HepG2 (cell line): ENCODE measurements around the gene APOC1. TPM values are rescaled to one million over a fixed set of nuclear protein-coding genes. Genes with fewer than 3 reads are reported as not detected.

Experiments used
- ARNTL ChIP-seq: sonication (generic); formaldehyde crosslinking; IDR thresholded peaks from 2 replicates; pipeline ENCODE4 v1.4.0; 2020; ENCODE audit warnings: mild to moderate bottlenecking, missing genetic modification reagents
- FOXK2 ChIP-seq: fragments of 450-650 bp; IDR thresholded peaks from 2 replicates; pipeline ENCODE4 v1.6.1; 2016
- GATAD1 ChIP-seq: IDR thresholded peaks from 2 replicates; pipeline ENCODE4 v1.6.1; 2016; ENCODE audit warnings: missing genetic modification reagents, missing compliant biosample characterization
- GZF1 ChIP-seq: sonication (generic); formaldehyde crosslinking; IDR thresholded peaks from 2 replicates; pipeline ENCODE4 v1.5.1; 2020; ENCODE audit warnings: mild to moderate bottlenecking, missing genetic modification reagents
- HMG20A ChIP-seq: IDR thresholded peaks from 2 replicates; pipeline ENCODE4 v1.6.1; 2016; ENCODE audit warnings: borderline replicate concordance
- MIER3 ChIP-seq: IDR thresholded peaks from 2 replicates; pipeline ENCODE4 v1.6.1; 2016; ENCODE audit warnings: missing compliant biosample characterization, borderline replicate concordance
- MTA1 ChIP-seq: sonication (generic); formaldehyde crosslinking; IDR thresholded peaks from 2 replicates; pipeline ENCODE4 v1.4.0; 2020; ENCODE audit warnings: missing genetic modification reagents, mild to moderate bottlenecking, borderline replicate concordance
- NR2F6 ChIP-seq, 2 experiments: IDR thresholded peaks; 2 replicates each; pipeline ENCODE4 v1.6.1; 2016; ENCODE audit warnings: antibody characterized with exemption in 1 of 2, mild to moderate bottlenecking in 1 of 2
- PAWR ChIP-seq: sonication (generic); formaldehyde crosslinking; IDR thresholded peaks from 2 replicates; pipeline ENCODE4 v1.4.0; 2020; ENCODE audit warnings: missing genetic modification reagents, mild to moderate bottlenecking, borderline replicate concordance
- RXRA ChIP-seq: sonication (generic); formaldehyde crosslinking; IDR thresholded peaks from 2 replicates; pipeline ENCODE4 v1.5.1; 2020; ENCODE audit warnings: missing genetic modification reagents
- SAP130 ChIP-seq: IDR thresholded peaks from 2 replicates; pipeline ENCODE4 v1.6.1; 2016; ENCODE audit warnings: low read depth
- SCMH1 ChIP-seq: sonication (generic); formaldehyde crosslinking; IDR thresholded peaks from 2 replicates; pipeline ENCODE4 v1.9.0; 2021; ENCODE audit warnings: missing genetic modification reagents, mild to moderate bottlenecking, borderline replicate concordance
- SRF ChIP-seq: IDR thresholded peaks from 2 replicates; pipeline ENCODE4 v1.6.1; 2011; ENCODE audit warnings: mild to moderate bottlenecking, low read depth, low read length, moderate library complexity
- STAG1 ChIP-seq: sonication (generic); formaldehyde crosslinking; IDR thresholded peaks from 2 replicates; pipeline ENCODE4 v1.4.0; 2020; ENCODE audit warnings: missing genetic modification reagents
- ZNF207 ChIP-seq: fragments of 450-650 bp; IDR thresholded peaks from 2 replicates; pipeline ENCODE4 v1.6.1; 2016; ENCODE audit warnings: antibody characterized with exemption, borderline replicate concordance
- ZNF256 ChIP-seq: sonication (generic); formaldehyde crosslinking; conservative IDR thresholded peaks from 2 replicates; pipeline ENCODE4 v1.4.0; 2020; ENCODE audit warnings: missing genetic modification reagents
- ZNF264 ChIP-seq: sonication (generic); formaldehyde crosslinking; IDR thresholded peaks from 2 replicates; pipeline ENCODE4 v1.4.0; 2020; ENCODE audit warnings: missing genetic modification reagents
- ZNF333 ChIP-seq: sonication (generic); formaldehyde crosslinking; IDR thresholded peaks from 2 replicates; pipeline ENCODE4 v1.4.0; 2020; ENCODE audit warnings: mild to moderate bottlenecking, missing genetic modification reagents, borderline replicate concordance
- ZNF430 ChIP-seq: sonication (generic); formaldehyde crosslinking; IDR thresholded peaks from 2 replicates; pipeline ENCODE4 v1.9.0; 2021; ENCODE audit warnings: mild to moderate bottlenecking, missing genetic modification reagents
- ZNF720 ChIP-seq: sonication (generic); formaldehyde crosslinking; IDR thresholded peaks from 2 replicates; pipeline ENCODE4 v1.4.0; 2020; ENCODE audit warnings: missing genetic modification reagents
- ZNF776 ChIP-seq: sonication (generic); formaldehyde crosslinking; IDR thresholded peaks from 2 replicates; pipeline ENCODE4 v1.4.0; 2020; ENCODE audit warnings: mild to moderate bottlenecking, missing genetic modification reagents
- ZNF792 ChIP-seq: IDR thresholded peaks from 2 replicates; pipeline ENCODE4 v1.6.1; 2016
- ZNF841 ChIP-seq: sonication (generic); formaldehyde crosslinking; IDR thresholded peaks from 2 replicates; pipeline ENCODE4 v1.8.1; 2023; ENCODE audit warnings: missing genetic modification reagents, borderline replicate concordance
- ZSCAN20 ChIP-seq: sonication (generic); formaldehyde crosslinking; IDR thresholded peaks from 2 replicates; pipeline ENCODE4 v1.4.0; 2020; ENCODE audit warnings: missing genetic modification reagents, mild to moderate bottlenecking, borderline replicate concordance
- polyA plus RNA-seq, 8 experiments: library from polyadenylated mRNA; depleted of rRNA in 3 of 8; stranded (reverse) in 7 of 8; unstranded in 1 of 8; fragments of >200 nt; fragmentation: Illumina TruSeq in 4 of 8; extraction: Trizol in 4 of 8; gene quantifications; 2 replicates each; pipeline versions ENCODE4 v1.2.1 to v1.2.3, GENCODE V29; 2011 to 2016; ENCODE audit warnings: low read depth in 4 of 8, missing spikeins in 1 of 8, mixed read lengths in 1 of 8; ENCODE audit not compliant: insufficient read depth in 1 of 8
- total RNA-seq, 5 experiments: library from RNA; depleted of rRNA; stranded (reverse); fragments of >200 nt; fragmentation: Illumina TruSeq; extraction: Trizol; gene quantifications; 2 replicates each; pipeline ENCODE4 v1.2.3, GENCODE V29; 2016; ENCODE audit warnings: low read depth in 1 of 5
- TF ChIP-seq, protein P1 (sequence below): sonication (generic); formaldehyde crosslinking; IDR thresholded peaks from 2 replicates; pipeline ENCODE4 v1.4.0; 2020; ENCODE audit warnings: mild to moderate bottlenecking, missing genetic modification reagents
- TF ChIP-seq, protein P2 (sequence below), 2 experiments: IDR thresholded peaks; 2 replicates each; pipeline ENCODE4 v1.6.1; 2011 to 2012; ENCODE audit warnings: low read length in 2 of 2, borderline replicate concordance in 1 of 2, low read depth in 1 of 2, mild to moderate bottlenecking in 1 of 2, moderate library complexity in 1 of 2
- TF ChIP-seq, protein P3 (sequence below): sonication (generic); formaldehyde crosslinking; IDR thresholded peaks from 2 replicates; pipeline ENCODE4 v1.5.0; 2020; ENCODE audit warnings: missing genetic modification reagents
- TF ChIP-seq, protein P4 (sequence below): sonication (generic); formaldehyde crosslinking; IDR thresholded peaks from 2 replicates; pipeline ENCODE4 v1.9.0; 2021; ENCODE audit warnings: missing genetic modification reagents, borderline replicate concordance

APOC1 gene
- total and polyA plus RNA-seq, 2 of the 13 experiments (the other 11 are each of a cell fraction or from before 2014, with no cell fraction given), result 600 to 1,235 TPM

DNA sequence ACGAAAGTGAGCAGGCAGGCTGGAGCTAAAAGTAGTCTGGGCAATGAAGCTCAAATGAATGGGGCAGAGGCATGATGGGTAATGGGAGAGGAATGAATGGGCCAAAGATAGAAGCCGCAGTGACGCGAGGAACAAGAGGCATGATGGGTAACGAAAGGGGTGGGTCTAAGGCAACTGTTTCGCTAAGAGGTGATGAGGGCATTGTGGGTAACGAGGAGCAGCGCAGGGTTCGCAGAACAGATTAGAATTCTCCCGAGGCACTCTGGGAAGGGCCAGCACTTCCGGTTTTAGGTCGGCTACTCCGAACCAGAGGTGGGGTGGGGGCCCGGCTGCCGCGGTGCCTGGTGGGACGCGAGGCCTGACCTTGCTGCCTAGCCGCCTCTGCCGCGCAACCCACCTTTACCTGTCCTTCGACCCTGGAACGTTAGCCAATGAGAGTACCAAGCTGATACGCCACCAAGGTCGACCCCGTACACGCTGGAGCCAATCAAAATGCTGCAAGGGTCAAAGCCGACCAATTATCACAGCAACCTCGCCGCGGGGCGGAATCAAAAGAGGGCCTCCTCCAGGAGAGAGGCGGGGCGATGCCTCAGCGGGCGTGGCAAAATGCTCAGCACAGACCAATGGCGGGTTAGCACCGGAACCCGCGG, 23.9 kb upstream of the APOC1 start (continued):
- TF ChIP-seq SCMH1 (no peak), ZNF430 (no peak), ZNF333 (CRISPR knock-in tag) (no peak), ARNTL (CRISPR knock-in tag) (peak; percentile 0; the same call in 1 of the 2 replicates), ZNF207 (no peak), STAG1 (CRISPR knock-in tag) (no peak), FOXK2 (peak; percentile 74), MTA1 (CRISPR knock-in tag) (no peak), ZNF256 (no peak), ZSCAN20 (CRISPR knock-in tag) (no peak), SRF (no peak), ZNF264 (CRISPR knock-in tag) (0 out of 2 replicates have a peak, but pooled peaks have one; percentile 15), SAP130 (peak; percentile 99), ZNF776 (no peak), GZF1 (no peak), RXRA (peak; percentile 49), ZNF792 (peak; percentile 62; the same call in 1 of the 2 replicates), NR2F6 (IDR thresholded peaks at IDR 0.05) (peak; percentile 98), NR2F6 (CRISPR knock-in tag; IDR thresholded peaks at IDR 0.05) (peak; percentile 94), GATAD1 (CRISPR knock-in tag) (peak; percentile 92), PAWR (no peak), ZNF720 (CRISPR knock-in tag) (no peak), MIER3 (CRISPR knock-in tag) (peak; percentile 64; the same call in 1 of the 2 replicates), ZNF841 (CRISPR knock-in tag) (no peak), HMG20A (CRISPR knock-in tag) (0 out of 2 replicates have a peak, but pooled peaks have one; percentile 24)
- TF ChIP-seq, protein P1, sequence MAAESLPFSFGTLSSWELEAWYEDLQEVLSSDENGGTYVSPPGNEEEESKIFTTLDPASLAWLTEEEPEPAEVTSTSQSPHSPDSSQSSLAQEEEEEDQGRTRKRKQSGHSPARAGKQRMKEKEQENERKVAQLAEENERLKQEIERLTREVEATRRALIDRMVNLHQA, result no peak
- TF ChIP-seq, protein P2, sequence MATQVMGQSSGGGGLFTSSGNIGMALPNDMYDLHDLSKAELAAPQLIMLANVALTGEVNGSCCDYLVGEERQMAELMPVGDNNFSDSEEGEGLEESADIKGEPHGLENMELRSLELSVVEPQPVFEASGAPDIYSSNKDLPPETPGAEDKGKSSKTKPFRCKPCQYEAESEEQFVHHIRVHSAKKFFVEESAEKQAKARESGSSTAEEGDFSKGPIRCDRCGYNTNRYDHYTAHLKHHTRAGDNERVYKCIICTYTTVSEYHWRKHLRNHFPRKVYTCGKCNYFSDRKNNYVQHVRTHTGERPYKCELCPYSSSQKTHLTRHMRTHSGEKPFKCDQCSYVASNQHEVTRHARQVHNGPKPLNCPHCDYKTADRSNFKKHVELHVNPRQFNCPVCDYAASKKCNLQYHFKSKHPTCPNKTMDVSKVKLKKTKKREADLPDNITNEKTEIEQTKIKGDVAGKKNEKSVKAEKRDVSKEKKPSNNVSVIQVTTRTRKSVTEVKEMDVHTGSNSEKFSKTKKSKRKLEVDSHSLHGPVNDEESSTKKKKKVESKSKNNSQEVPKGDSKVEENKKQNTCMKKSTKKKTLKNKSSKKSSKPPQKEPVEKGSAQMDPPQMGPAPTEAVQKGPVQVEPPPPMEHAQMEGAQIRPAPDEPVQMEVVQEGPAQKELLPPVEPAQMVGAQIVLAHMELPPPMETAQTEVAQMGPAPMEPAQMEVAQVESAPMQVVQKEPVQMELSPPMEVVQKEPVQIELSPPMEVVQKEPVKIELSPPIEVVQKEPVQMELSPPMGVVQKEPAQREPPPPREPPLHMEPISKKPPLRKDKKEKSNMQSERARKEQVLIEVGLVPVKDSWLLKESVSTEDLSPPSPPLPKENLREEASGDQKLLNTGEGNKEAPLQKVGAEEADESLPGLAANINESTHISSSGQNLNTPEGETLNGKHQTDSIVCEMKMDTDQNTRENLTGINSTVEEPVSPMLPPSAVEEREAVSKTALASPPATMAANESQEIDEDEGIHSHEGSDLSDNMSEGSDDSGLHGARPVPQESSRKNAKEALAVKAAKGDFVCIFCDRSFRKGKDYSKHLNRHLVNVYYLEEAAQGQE (IDR thresholded peaks at IDR 0.05; ENCODE audit: borderline replicate concordance in 1 of 2, low read depth in 1 of 2, low read length in 2 of 2), result no peak
- TF ChIP-seq, protein P3, sequence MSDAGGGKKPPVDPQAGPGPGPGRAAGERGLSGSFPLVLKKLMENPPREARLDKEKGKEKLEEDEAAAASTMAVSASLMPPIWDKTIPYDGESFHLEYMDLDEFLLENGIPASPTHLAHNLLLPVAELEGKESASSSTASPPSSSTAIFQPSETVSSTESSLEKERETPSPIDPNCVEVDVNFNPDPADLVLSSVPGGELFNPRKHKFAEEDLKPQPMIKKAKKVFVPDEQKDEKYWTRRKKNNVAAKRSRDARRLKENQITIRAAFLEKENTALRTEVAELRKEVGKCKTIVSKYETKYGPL (CRISPR knock-in tag), result no peak
- TF ChIP-seq, protein P4, sequence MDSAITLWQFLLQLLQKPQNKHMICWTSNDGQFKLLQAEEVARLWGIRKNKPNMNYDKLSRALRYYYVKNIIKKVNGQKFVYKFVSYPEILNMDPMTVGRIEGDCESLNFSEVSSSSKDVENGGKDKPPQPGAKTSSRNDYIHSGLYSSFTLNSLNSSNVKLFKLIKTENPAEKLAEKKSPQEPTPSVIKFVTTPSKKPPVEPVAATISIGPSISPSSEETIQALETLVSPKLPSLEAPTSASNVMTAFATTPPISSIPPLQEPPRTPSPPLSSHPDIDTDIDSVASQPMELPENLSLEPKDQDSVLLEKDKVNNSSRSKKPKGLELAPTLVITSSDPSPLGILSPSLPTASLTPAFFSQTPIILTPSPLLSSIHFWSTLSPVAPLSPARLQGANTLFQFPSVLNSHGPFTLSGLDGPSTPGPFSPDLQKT (CRISPR knock-in tag), result no peak
